Endodermal cell (in vitro differentiated cells): ENCODE measurements around the gene UFSP1. TPM values are rescaled to one million over a fixed set of nuclear protein-coding genes. Genes with fewer than 3 reads are reported as not detected.

Source experiments
- DNase-seq: peaks from one replicate; pipeline ENCODE4 v3.0.0-alpha.2; 2017
- H3K27ac ChIP-seq: 2 replicates; pipeline ENCODE4 v1.5.1; 2013; ENCODE audit warnings: mild to moderate bottlenecking, low read depth, low read length, moderate library complexity
- H3K27me3 ChIP-seq: 2 replicates; pipeline ENCODE4 v1.6.1; 2013; ENCODE audit warnings: mild to moderate bottlenecking, low read length, moderate library complexity; ENCODE audit not compliant: insufficient read depth, control insufficient read depth, poor library complexity, severe bottlenecking
- H3K36me3 ChIP-seq: 2 replicates; pipeline ENCODE4 v1.7.0; 2013; ENCODE audit warnings: mild to moderate bottlenecking, low read length, moderate library complexity; ENCODE audit not compliant: control insufficient read depth, insufficient read depth
- H3K4me1 ChIP-seq: one replicate; pipeline ENCODE4 v1.7.0; 2013; ENCODE audit warnings: low read length; ENCODE audit not compliant: control insufficient read depth, insufficient read depth
- H3K4me3 ChIP-seq: 2 replicates; pipeline ENCODE4 v1.5.1; 2013; ENCODE audit warnings: mild to moderate bottlenecking, low read length, moderate library complexity
- H3K9ac ChIP-seq: 2 replicates; pipeline ENCODE4 v1.6.1; 2013; ENCODE audit warnings: mild to moderate bottlenecking, low read length, moderate library complexity; ENCODE audit not compliant: poor library complexity, severe bottlenecking; ENCODE audit errors: extremely low read depth
- H3K9me3 ChIP-seq: 2 replicates; pipeline ENCODE4 v1.6.1; 2013; ENCODE audit warnings: mild to moderate bottlenecking, low read length, moderate library complexity; ENCODE audit not compliant: control insufficient read depth
- H3K27ac Mint-ChIP-seq: 2 replicates; pipeline ENCODE4 v1.8.0; 2020; ENCODE audit warnings: mixed read lengths
- H3K27me3 Mint-ChIP-seq: 2 replicates; pipeline ENCODE4 v1.8.0; 2021; ENCODE audit warnings: mild to moderate bottlenecking, mixed read lengths; ENCODE audit not compliant: insufficient read depth
- H3K36me3 Mint-ChIP-seq: 2 replicates; pipeline ENCODE4 v1.8.0; 2020; ENCODE audit warnings: low read depth, mixed read lengths
- H3K4me1 Mint-ChIP-seq: 2 replicates; pipeline ENCODE4 v1.8.0; 2020; ENCODE audit warnings: mixed read lengths
- H3K4me3 Mint-ChIP-seq: 2 replicates; pipeline ENCODE4 v1.8.0; 2020; ENCODE audit warnings: mild to moderate bottlenecking, moderate library complexity, mixed read lengths
- H3K9me3 Mint-ChIP-seq: 2 replicates; pipeline ENCODE4 v1.8.0; 2020; ENCODE audit warnings: mild to moderate bottlenecking, mixed read lengths
- WGBS, 2 experiments: methylation state at CpG; one replicate each; pipeline versions ENCODE4 v1.1.5 to v1.1.7; 2013; ENCODE audit warnings: missing lambda C conversion rate in 2 of 2, mixed read lengths in 1 of 2; ENCODE audit not compliant: insufficient coverage in 1 of 2, insufficient read length in 1 of 2; 5-methylcytosine and 5-hydroxymethylcytosine counted together
- total RNA-seq, 2 donors: library from RNA; stranded (reverse); fragmentation: NEBNext Ultra II Directional in 1 of 2; extraction: Animal tissue kit (Norgen Biotek cat#: 25700) in 1 of 2; gene quantifications; 2 replicates in 1 of 2; 3 replicates in 1 of 2; pipeline ENCODE4 v1.2.1, GENCODE V29; 2021
- TF ChIP-seq, protein P1 (sequence below): fragments of 200-600 bp; sonication (generic); conservative IDR thresholded peaks from 2 replicates; pipeline ENCODE4 v1.5.0; 2021; ENCODE audit warnings: antibody characterized with exemption, mild to moderate bottlenecking

The UFSP1 gene
- total RNA-seq, 2 donors from 2014 or later: 3.7 to 4.0 TPM

DNA sequence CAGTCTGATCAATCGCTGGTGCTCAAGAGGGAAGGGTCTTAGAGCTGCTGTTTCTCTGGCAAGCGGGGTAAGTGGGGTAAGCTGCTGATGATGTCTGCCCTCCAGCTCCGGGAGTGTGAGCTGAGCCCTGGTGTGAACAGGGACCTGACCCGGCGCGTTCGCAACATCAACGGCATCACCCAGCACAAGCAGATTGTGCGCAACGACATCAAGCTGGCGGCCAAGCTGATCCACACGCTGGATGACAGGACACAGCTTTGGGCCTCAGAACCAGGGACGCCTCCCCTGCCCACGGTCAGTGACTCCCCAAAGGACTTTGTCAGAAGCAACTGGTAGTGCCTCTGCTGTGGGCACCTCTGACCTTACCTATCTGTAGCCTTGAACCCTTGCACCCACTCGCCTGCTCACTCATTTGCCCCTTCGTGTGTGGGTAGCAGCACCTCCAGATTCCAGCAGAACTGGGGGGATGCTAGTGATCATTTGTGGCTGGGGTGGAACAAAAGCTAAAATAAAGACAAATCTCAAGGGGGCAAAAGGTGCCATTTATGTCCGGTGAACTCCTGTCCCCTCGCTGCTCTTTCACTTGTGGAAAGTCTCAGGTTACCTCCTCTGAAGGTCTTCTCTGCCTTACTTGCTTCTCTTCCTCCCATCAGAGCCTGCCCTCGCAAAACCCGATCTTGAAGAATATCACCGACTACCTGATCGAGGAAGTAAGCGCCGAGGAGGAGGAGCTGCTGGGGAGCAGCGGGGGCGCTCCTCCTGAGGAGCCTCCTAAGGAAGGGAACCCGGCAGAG, 3.2 kb downstream of the UFSP1 start:
- Mint-ChIP-seq H3K27me3 (no peaks in the 10 kb centered on the region), H3K4me1 (peaks cover 21% of the 10 kb centered on the region), H3K4me3 (no peak overlapping the region), H3K9me3 (no peaks in the 10 kb centered on the region), H3K36me3 (peaks cover 70% of the 10 kb centered on the region), H3K27ac (peak overlapping the region; percentile 74)
- H3K9me3 ChIP-seq: no peaks in the 10 kb centered on the region
- H3K27ac ChIP-seq: no peak overlapping the region
- peaks cover 2% of the 10 kb centered on the region for H3K4me1 ChIP-seq
- H3K4me3 ChIP-seq: no peak overlapping the region
- peaks cover 74% of the 10 kb centered on the region for H3K36me3 ChIP-seq
- TF ChIP-seq, protein P1, sequence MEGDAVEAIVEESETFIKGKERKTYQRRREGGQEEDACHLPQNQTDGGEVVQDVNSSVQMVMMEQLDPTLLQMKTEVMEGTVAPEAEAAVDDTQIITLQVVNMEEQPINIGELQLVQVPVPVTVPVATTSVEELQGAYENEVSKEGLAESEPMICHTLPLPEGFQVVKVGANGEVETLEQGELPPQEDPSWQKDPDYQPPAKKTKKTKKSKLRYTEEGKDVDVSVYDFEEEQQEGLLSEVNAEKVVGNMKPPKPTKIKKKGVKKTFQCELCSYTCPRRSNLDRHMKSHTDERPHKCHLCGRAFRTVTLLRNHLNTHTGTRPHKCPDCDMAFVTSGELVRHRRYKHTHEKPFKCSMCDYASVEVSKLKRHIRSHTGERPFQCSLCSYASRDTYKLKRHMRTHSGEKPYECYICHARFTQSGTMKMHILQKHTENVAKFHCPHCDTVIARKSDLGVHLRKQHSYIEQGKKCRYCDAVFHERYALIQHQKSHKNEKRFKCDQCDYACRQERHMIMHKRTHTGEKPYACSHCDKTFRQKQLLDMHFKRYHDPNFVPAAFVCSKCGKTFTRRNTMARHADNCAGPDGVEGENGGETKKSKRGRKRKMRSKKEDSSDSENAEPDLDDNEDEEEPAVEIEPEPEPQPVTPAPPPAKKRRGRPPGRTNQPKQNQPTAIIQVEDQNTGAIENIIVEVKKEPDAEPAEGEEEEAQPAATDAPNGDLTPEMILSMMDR: no peak
- WGBS, 2 experiments: 93 to 94% methylated on average over 25 to 27 of the region's 27 CpGs
- no peak for DNase-seq
- no peaks in the 10 kb centered on the region for H3K27me3 ChIP-seq
- no peak overlapping the region for H3K9ac ChIP-seq

DNA sequence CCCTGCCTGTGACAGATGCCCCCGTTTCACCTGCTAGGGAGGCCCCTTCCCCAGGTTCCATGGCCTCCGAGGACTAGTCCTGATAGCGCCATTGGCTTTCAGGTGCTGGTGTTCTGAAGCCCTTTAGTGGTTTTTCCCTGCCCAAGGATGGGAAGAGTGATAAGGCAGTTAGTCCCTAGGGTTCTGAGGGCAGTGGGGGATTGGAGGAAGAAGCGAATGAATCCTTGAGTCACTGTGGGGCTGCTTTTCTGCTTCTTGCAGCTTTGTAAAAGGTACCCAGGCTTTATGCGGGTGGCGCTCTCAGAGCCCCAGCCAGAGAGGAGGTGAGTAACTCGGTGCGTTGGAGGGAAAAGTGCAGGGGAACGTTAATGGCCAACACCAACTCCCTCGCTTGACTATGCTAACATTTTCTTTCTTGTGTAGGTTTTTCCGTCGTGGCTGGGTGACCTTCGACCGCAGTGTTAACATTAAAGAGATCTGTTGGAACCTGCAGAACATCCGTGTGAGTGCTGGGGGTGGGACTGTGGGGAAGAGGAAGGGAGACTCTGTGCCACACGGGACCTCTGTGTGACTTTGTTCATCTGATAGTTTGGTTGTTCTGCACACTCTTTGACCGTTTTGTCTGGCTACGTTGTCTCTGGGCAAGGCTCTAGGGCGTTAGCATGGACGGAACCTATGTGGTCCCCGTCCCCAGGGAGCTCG, 3.9 kb downstream of the UFSP1 start:
- TF ChIP-seq, protein P1: no peak
- Mint-ChIP-seq H3K4me1 (peaks cover 21% of the 10 kb centered on the region), H3K9me3 (no peaks in the 10 kb centered on the region), H3K4me3 (no peak overlapping the region), H3K27me3 (no peaks in the 10 kb centered on the region), H3K27ac (peak overlapping the region; percentile 5), H3K36me3 (peaks cover 76% of the 10 kb centered on the region)
- Histone ChIP-seq H3K36me3 (peaks cover 81% of the 10 kb centered on the region), H3K9me3 (no peaks in the 10 kb centered on the region), H3K27me3 (no peaks in the 10 kb centered on the region), H3K27ac (no peak overlapping the region), H3K9ac (no peak overlapping the region), H3K4me3 (no peak overlapping the region), H3K4me1 (peaks cover 2% of the 10 kb centered on the region)
- WGBS, 2 experiments: 94 to 95% methylated on average over 18 to 22 of the region's 22 CpGs
- DNase-seq: no peak

DNA sequence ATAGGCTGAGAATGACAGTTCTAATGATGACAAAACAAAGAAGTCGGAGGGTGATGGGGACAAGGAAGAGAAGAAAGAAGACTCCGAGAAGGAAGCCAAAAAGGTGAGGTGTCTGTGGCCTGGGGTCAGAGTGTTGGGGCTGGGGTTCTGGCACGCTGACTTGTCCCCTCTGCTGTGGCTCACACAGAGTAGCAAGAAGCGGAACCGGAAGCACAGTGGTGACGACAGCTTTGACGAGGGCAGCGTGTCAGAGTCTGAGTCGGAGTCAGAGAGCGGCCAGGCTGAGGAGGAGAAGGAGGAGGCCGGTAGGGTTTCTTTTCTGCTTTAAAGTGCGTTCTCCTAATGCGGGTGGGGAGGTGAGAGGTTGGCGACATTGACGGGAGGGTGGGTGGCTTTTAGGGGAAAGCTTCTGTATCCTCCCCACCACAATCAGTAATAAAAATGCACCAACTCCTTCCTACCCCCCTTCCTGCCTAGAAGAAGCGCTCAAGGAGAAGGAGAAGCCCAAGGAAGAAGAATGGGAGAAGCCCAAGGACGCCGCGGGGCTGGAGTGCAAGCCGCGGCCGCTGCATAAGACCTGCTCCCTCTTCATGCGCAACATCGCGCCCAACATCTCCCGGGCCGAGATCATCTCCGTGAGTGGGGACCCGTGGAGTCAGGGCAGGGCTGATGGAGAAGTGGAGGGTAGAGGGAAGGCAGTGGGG, 4.6 kb downstream of the UFSP1 start:
- Mint-ChIP-seq H3K9me3 (no peaks in the 10 kb centered on the region), H3K27ac (peak overlapping the region; percentile 31), H3K4me1 (peaks cover 23% of the 10 kb centered on the region), H3K36me3 (peaks cover 81% of the 10 kb centered on the region), H3K27me3 (no peaks in the 10 kb centered on the region), H3K4me3 (no peak overlapping the region)
- H3K27ac ChIP-seq: no peak overlapping the region
- H3K27me3 ChIP-seq: no peaks in the 10 kb centered on the region
- H3K4me1 ChIP-seq: peaks cover 2% of the 10 kb centered on the region
- no peak overlapping the region for H3K4me3 ChIP-seq
- H3K9me3 ChIP-seq: no peaks in the 10 kb centered on the region
- WGBS, 2 experiments: 97 to 99% methylated on average over 14 to 25 of the region's 29 CpGs
- TF ChIP-seq, protein P1: no peak
- no peak for DNase-seq
- H3K9ac ChIP-seq: no peak overlapping the region
- H3K36me3 ChIP-seq: peaks cover 85% of the 10 kb centered on the region
